Activated T-cell treated with anti-CD3 and anti-CD28 coated beads for 1 hour (primary cell): ENCODE data around the gene FNIP2.
"Not testable (repeated sequence)": the region's sequence is repeated elsewhere in the genome, so short reads cannot be mapped to it uniquely, and the experiment has no call there.

Source experiments
- DNase-seq: peaks from one replicate; pipeline ENCODE4 v3.0.0-alpha.2; 2020; ENCODE audit warnings: low read depth

FNIP2 gene

GRCh38 chr4:158870626-158871334 is 102.0 kb downstream of the FNIP2 start:
- no peak for DNase-seq

GRCh38 chr4:158871335-158871724 is 102.5 kb downstream of the FNIP2 start:
- no peak for DNase-seq

- DNase-seq = no peak
These were observed 105.1 kb downstream of the FNIP2 start for GRCh38 chr4:158873795-158874401.

GRCh38 chr4:158875026-158875425 is 106.2 kb downstream of the FNIP2 start:
- DNase-seq = no peak

GRCh38 chr4:158875455-158875854 is 106.6 kb downstream of the FNIP2 start:
- DNase-seq = no peak

GRCh38 chr4:158877069-158877468 is 108.2 kb downstream of the FNIP2 start:
- no peak for DNase-seq

- DNase-seq = not testable (repeated sequence)
These were observed 113.3 kb downstream of the FNIP2 start for GRCh38 chr4:158882142-158882541.

GRCh38 chr4:158884280-158884679 is 115.5 kb downstream of the FNIP2 start:
- no peak for DNase-seq

- DNase-seq = no peak
These were observed 116.7 kb downstream of the FNIP2 start for GRCh38 chr4:158885564-158885963.

GRCh38 chr4:158890294-158890693 is 121.5 kb downstream of the FNIP2 start:
- DNase-seq = no peak

GRCh38 chr4:158891256-158891655 is 122.4 kb downstream of the FNIP2 start:
- no peak for DNase-seq

GRCh38 chr4:158894826-158895225 is 126.0 kb downstream of the FNIP2 start:
- no peak for DNase-seq

GRCh38 chr4:158895797-158896576 is 127.2 kb downstream of the FNIP2 start:
- no peak for DNase-seq

- DNase-seq = not testable (repeated sequence)
These were observed 127.9 kb downstream of the FNIP2 start for GRCh38 chr4:158896577-158897238.

- DNase-seq = not testable (repeated sequence)
These were observed 131.6 kb downstream of the FNIP2 start for GRCh38 chr4:158900408-158900807.

GRCh38 chr4:158902280-158903078 is 133.7 kb downstream of the FNIP2 start:
- DNase-seq = not testable (repeated sequence)

- no peak for DNase-seq
These were observed 134.2 kb downstream of the FNIP2 start for GRCh38 chr4:158903079-158903456.

GRCh38 chr4:158903472-158904043 is 134.7 kb downstream of the FNIP2 start:
- DNase-seq = no peak

GRCh38 chr4:158904815-158905214 is 136.0 kb downstream of the FNIP2 start:
- no peak for DNase-seq

GRCh38 chr4:158906073-158906472 is 137.2 kb downstream of the FNIP2 start:
- DNase-seq = no peak

GRCh38 chr4:158912390-158912789 is 143.6 kb downstream of the FNIP2 start:
- no peak for DNase-seq
